Upper lobe of left lung (tissue), 6 donors: ENCODE measurements around the gene SLC9A8. TPM values are rescaled to one million over a fixed set of nuclear protein-coding genes. Genes with fewer than 3 reads are reported as not detected.

ENCODE experiments used
- ATAC-seq, 2 donors: fragments of 200-7000 bp; cut with Tn5 transposase; one replicate each; pipeline ENCODE4 v1.9.1; 2022; ENCODE audit warnings: mild to moderate bottlenecking in 2 of 2, moderate library complexity in 2 of 2; ENCODE audit not compliant: low FRiP score in 2 of 2
- DNase-seq, 2 donors: peaks; one replicate each; pipeline ENCODE4 v3.0.0-alpha.2; 2019 to 2020
- H3K27ac ChIP-seq, 4 donors: fragments of 200-600 bp; sonication (generic); one replicate each; pipeline ENCODE4 v1.5.1; 2016 to 2019
- H3K27me3 ChIP-seq, 4 donors: fragments of 200-600 bp; sonication (generic); one replicate each; pipeline ENCODE4 v1.5.1; 2017 to 2019
- H3K36me3 ChIP-seq, 4 donors: fragments of 200-600 bp; sonication (generic); one replicate each; pipeline ENCODE4 v1.5.1; 2016 to 2019
- H3K4me1 ChIP-seq, 4 donors: fragments of 200-600 bp; sonication (generic); one replicate each; pipeline ENCODE4 v1.5.1; 2018 to 2019
- H3K4me3 ChIP-seq, 4 donors: fragments of 200-600 bp; sonication (generic); one replicate each; pipeline ENCODE4 v1.5.1; 2017 to 2019; ENCODE audit warnings: mild to moderate bottlenecking in 2 of 4, moderate library complexity in 1 of 4
- H3K9me3 ChIP-seq, 4 donors: fragments of 200-600 bp; sonication (generic); one replicate each; pipeline ENCODE4 v1.5.1; 2018 to 2019
- CTCF ChIP-seq, 6 experiments: fragments of 450-650 bp in 4 of 6; fragments of 200-600 bp in 2 of 6; sonication (generic) in 2 of 6; IDR thresholded peaks; one replicate each; pipeline ENCODE4 v1.5.1; 2016 to 2019; ENCODE audit warnings: antibody characterized with exemption in 6 of 6
- EP300 ChIP-seq, 4 donors: sonication (generic); formaldehyde crosslinking; IDR thresholded peaks; one replicate each; pipeline ENCODE4 v1.5.1; 2017; ENCODE audit warnings: antibody characterized with exemption in 4 of 4, control low read depth in 2 of 4
- POLR2A ChIP-seq, 4 donors: fragments of 450-650 bp; IDR thresholded peaks; one replicate each; pipeline ENCODE4 v1.5.1; 2016 to 2017; ENCODE audit warnings: antibody characterized with exemption in 4 of 4, mild to moderate bottlenecking in 2 of 4
- POLR2AphosphoS5 ChIP-seq, 2 donors: sonication (generic); formaldehyde crosslinking; IDR thresholded peaks; one replicate each; pipeline ENCODE4 v1.5.1; 2017; ENCODE audit warnings: antibody characterized with exemption in 2 of 2
- WGBS, 2 donors: methylation state at CpG; one replicate each; pipeline ENCODE4 v1.1.5; 2017 to 2018; 5-methylcytosine and 5-hydroxymethylcytosine counted together
- total RNA-seq, 6 donors: library from RNA; depleted of rRNA in 4 of 6; stranded (reverse); fragments of >200 nt in 4 of 6; gene quantifications; one replicate each; pipeline versions ENCODE4 v1.1.0 to v1.2.1, GENCODE V29; 2016 to 2021
- donor health status: DM: no; HTN: no; CAD: no; lungs with moderate emphysema.
- donor health status: DM: no; HTN: yes; CAD: no; lungs with severe emphysema.

The SLC9A8 gene
- total RNA-seq, 6 donors from 2014 or later: 13.2 to 19.6 (median 17.2) TPM

- Histone ChIP-seq H3K9me3 (no peaks in the 10 kb centered on the region), H3K27me3 (no peaks in the 10 kb centered on the region), H3K27ac (no peak overlapping the region), H3K4me3 (no peak overlapping the region), H3K36me3 (no peaks in the 10 kb centered on the region), H3K4me1 (peaks cover 5 to 17% (median 7%) of the 10 kb centered on the region in 4 donors)
- ATAC-seq (no peak), DNase-seq (no peak)
- TF ChIP-seq POLR2A (IDR thresholded peaks at IDR 0.05): no peak
- TF ChIP-seq POLR2AphosphoS5 (IDR thresholded peaks at IDR 0.05): no peak
- TF ChIP-seq CTCF (IDR thresholded peaks at IDR 0.05): no peak
- TF ChIP-seq EP300 (IDR thresholded peaks at IDR 0.05): no peak
- 66 to 96% methylated on average over 2 of the region's 2 CpGs for WGBS, 2 donors
Observed at GRCh38 chr20:49784291-49784690, 28.3 kb upstream of the SLC9A8 start.

GRCh38 chr20:49785149-49785851 lies 27.3 kb upstream of the SLC9A8 start:
- WGBS, 2 donors: 89 to 92% methylated on average over 15 of the region's 15 CpGs
- ATAC-seq (no peak), DNase-seq (no peak)
- TF ChIP-seq EP300 (IDR thresholded peaks at IDR 0.05): no peak
- TF ChIP-seq CTCF (IDR thresholded peaks at IDR 0.05): no peak
- TF ChIP-seq POLR2AphosphoS5 (IDR thresholded peaks at IDR 0.05): no peak
- TF ChIP-seq POLR2A (IDR thresholded peaks at IDR 0.05): no peak
- Histone ChIP-seq H3K4me1 (peaks cover 14 to 24% (median 16%) of the 10 kb centered on the region in 4 donors), H3K9me3 (no peaks in the 10 kb centered on the region), H3K27ac (peak overlapping the region in 1 of 4 donors; percentile 81), H3K36me3 (no peaks in the 10 kb centered on the region), H3K27me3 (no peaks in the 10 kb centered on the region), H3K4me3 (no peak overlapping the region)

- H3K4me1 ChIP-seq: peaks cover 16 to 27% (median 18%) of the 10 kb centered on the region in 4 donors
- no peaks in the 10 kb centered on the region for H3K27me3 ChIP-seq
- peak in 1 of 2 donors; percentile 68 for ATAC-seq
- no peaks in the 10 kb centered on the region for H3K9me3 ChIP-seq
- peak overlapping the region in 3 of 4 donors; percentile 48 to 81 (median 49) for H3K27ac ChIP-seq
- TF ChIP-seq POLR2A (IDR thresholded peaks at IDR 0.05) (no peak), POLR2AphosphoS5 (IDR thresholded peaks at IDR 0.05) (no peak), CTCF (IDR thresholded peaks at IDR 0.05) (no peak), EP300 (IDR thresholded peaks at IDR 0.05) (no peak)
- H3K36me3 ChIP-seq: no peaks in the 10 kb centered on the region
- no peak overlapping the region for H3K4me3 ChIP-seq
- peak in 1 of 2 donors; percentile 50 for DNase-seq
- 71 to 72% methylated on average over 4 of the region's 4 CpGs for WGBS, 2 donors
Observed at GRCh38 chr20:49785852-49786175, 26.8 kb upstream of the SLC9A8 start.

GRCh38 chr20:49786196-49786595 lies 26.4 kb upstream of the SLC9A8 start:
- Histone ChIP-seq H3K27ac (peak overlapping the region in 3 of 4 donors; percentile 48 to 81 (median 49)), H3K4me1 (peaks cover 20 to 31% (median 22%) of the 10 kb centered on the region in 4 donors), H3K27me3 (no peaks in the 10 kb centered on the region), H3K9me3 (no peaks in the 10 kb centered on the region), H3K36me3 (no peaks in the 10 kb centered on the region), H3K4me3 (no peak overlapping the region)
- WGBS, 2 donors: 76 to 79% methylated on average over 8 to 11 of the region's 11 CpGs
- DNase-seq: no peak
- TF ChIP-seq POLR2A (IDR thresholded peaks at IDR 0.05) (no peak), EP300 (IDR thresholded peaks at IDR 0.05) (no peak), POLR2AphosphoS5 (IDR thresholded peaks at IDR 0.05) (no peak), CTCF (IDR thresholded peaks at IDR 0.05) (no peak)
- ATAC-seq: no peak
